H1 (cell line): ENCODE measurements around the gene PRR12. TPM values are rescaled to one million over a fixed set of nuclear protein-coding genes. Genes with fewer than 3 reads are reported as not detected.

Experiments used
- CHD7 ChIP-seq: fragments of 300-600 bp; sonication (generic); IDR thresholded peaks from 2 replicates; pipeline ENCODE4 v1.7.1; 2012; ENCODE audit warnings: low read length, moderate library complexity, mild to moderate bottlenecking, inconsistent platforms; ENCODE audit not compliant: insufficient replicate concordance
- TBP ChIP-seq: IDR thresholded peaks from 2 replicates; pipeline ENCODE4 v1.6.1; 2011; ENCODE audit warnings: low read depth, low read length, improper control_type of control experiment
- TEAD4 ChIP-seq: IDR thresholded peaks from 2 replicates; pipeline ENCODE4 v1.6.1; 2012; ENCODE audit warnings: low read depth, low read length, inconsistent platforms, mixed read lengths
- polyA plus RNA-seq, 7 experiments: library from polyadenylated mRNA; depleted of rRNA in 3 of 7; stranded (reverse) in 5 of 7; unstranded in 2 of 7; fragments of >200 nt in 5 of 7; fragments of 200-250 nt in 2 of 7; gene quantifications; 1 replicate in 5 of 7; 2 replicates in 1 of 7; 4 replicates in 1 of 7; pipeline versions ENCODE4 v1.2.1 to v1.2.3, GENCODE V29; 2011 to 2013; ENCODE audit warnings: missing spikeins in 2 of 7, mixed read lengths in 2 of 7
- total RNA-seq: library from RNA; stranded (reverse); fragmentation: NEBNext Ultra II Directional; extraction: Animal tissue kit (Norgen Biotek cat#: 25700); gene quantifications from 2 replicates; pipeline ENCODE4 v1.2.1, GENCODE V29; 2021

Gene PRR12
- total and polyA plus RNA-seq, 2 of the 8 experiments (the other 6 are each of a cell fraction or from before 2014, with no cell fraction given) = 2.5 to 59.4 TPM

DNA sequence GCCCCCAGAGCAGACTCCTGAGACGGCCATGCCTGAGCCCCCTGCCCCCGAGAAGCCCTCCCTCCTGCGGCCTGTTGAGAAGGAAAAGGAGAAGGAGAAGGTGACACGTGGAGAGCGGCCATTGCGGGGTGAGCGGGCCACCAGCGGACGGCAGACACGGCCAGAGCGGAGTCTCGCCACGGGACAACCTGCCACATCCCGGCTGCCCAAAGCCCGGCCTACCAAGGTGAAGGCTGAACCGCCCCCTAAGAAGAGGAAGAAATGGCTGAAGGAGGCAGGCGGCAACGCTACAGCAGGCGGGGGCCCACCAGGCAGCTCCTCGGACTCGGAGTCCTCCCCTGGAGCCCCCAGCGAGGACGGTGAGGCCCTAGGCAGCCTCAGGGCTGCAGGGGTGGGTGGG is 24.9 kb downstream of the PRR12 start (continued):
- TF ChIP-seq CHD7 (no peak), TBP (no peak), TEAD4 (no peak)
